ENCODE data around the gene ACAA1. TPM values are rescaled to one million over a fixed set of nuclear protein-coding genes. Genes with fewer than 3 reads are reported as not detected.

The ACAA1 gene
- total and polyA plus RNA-seq, 2 experiments from 2014 or later: 21.4 to 26.6 TPM

DNA sequence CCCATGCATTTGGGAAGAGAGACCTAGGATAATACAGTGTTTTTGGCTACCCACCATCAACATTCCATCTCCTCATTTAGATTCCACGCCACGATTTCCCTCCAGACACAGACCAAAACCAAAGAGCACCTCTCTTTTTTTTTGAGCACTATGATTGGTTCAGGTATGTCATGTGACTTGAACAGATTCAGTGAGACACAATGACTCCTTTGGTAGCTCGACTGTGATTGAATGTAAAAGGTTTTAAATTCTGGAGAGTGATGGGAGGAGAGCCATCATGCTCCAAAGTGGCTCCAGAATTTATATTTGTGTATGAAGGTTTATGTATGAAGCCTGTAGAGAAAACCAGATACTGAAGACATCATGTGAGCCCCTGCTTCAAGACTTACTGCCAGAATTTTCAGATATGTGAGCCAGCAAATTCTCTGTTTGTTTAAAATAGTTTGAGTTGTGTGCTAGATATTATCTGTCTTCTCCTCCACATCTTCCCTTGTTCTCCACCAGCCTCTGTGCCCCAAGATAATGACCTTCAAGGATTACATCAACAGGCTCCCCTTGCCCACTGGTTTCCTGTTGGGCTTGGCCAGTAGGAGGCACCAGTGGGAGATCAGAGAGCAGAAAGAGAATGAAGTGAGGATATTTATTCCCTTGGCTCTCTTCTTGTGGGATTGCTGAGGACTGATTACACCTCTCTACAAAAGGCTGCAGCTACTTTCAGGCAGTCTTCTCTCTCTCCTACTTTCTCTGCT is 14.0 kb upstream of the ACAA1 start:
- Histone ChIP-seq H3K79me2 (replicated peaks; ENCODE audit: insufficient read depth) (no peaks in the 10 kb centered on the region), H3K4me1 (ENCODE audit: insufficient read depth) (no peaks in the 10 kb centered on the region), H3F3A (replicated peaks; ENCODE audit: low read depth) (no peaks in the 10 kb centered on the region), H4K20me1 (replicated peaks; ENCODE audit: insufficient read depth) (no peaks in the 10 kb centered on the region), H2AFZ (peak overlapping the region; percentile 52; the same call in 1 of the 2 replicates), H3K27ac (ENCODE audit: low read depth) (no peak overlapping the region), H3K4me3 (no peak overlapping the region), H3K36me3 (ENCODE audit: insufficient read depth) (no peaks in the 10 kb centered on the region), H3K9me2 (ENCODE audit: insufficient read depth) (peaks cover 10% of the 10 kb centered on the region), H3K4me2 (no peak overlapping the region), H3K27me3 (ENCODE audit: insufficient read depth) (no peaks in the 10 kb centered on the region)
- Mint-ChIP-seq H3K9me3 (peaks cover 6% of the 10 kb centered on the region; the same call in 1 of the 3 replicates), H3K27me3 (ENCODE audit: insufficient read depth, low read depth, poor library complexity) (peaks cover 3% of the 10 kb centered on the region), H3K4me1 (peaks cover 4% of the 10 kb centered on the region; the same call in 1 of the 3 replicates), H3K4me3 (no peak overlapping the region), H3K36me3 (ENCODE audit: low read depth) (no peaks in the 10 kb centered on the region), H3K27ac (no peak overlapping the region)
- DNase-seq (ENCODE audit: low spot score) (peak; percentile 41), ATAC-seq (no peak; the same call in 1 of the 3 replicates)
- TF ChIP-seq, protein P1, sequence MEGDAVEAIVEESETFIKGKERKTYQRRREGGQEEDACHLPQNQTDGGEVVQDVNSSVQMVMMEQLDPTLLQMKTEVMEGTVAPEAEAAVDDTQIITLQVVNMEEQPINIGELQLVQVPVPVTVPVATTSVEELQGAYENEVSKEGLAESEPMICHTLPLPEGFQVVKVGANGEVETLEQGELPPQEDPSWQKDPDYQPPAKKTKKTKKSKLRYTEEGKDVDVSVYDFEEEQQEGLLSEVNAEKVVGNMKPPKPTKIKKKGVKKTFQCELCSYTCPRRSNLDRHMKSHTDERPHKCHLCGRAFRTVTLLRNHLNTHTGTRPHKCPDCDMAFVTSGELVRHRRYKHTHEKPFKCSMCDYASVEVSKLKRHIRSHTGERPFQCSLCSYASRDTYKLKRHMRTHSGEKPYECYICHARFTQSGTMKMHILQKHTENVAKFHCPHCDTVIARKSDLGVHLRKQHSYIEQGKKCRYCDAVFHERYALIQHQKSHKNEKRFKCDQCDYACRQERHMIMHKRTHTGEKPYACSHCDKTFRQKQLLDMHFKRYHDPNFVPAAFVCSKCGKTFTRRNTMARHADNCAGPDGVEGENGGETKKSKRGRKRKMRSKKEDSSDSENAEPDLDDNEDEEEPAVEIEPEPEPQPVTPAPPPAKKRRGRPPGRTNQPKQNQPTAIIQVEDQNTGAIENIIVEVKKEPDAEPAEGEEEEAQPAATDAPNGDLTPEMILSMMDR (conservative IDR thresholded peaks at IDR 0.05; ENCODE audit: low read depth in 2 of 2): peak; percentile 60 to 65
- no peak for TF ChIP-seq JUNB (IDR thresholded peaks at IDR 0.05; ENCODE audit: unreplicated experiment)
- TF ChIP-seq, protein P2, sequence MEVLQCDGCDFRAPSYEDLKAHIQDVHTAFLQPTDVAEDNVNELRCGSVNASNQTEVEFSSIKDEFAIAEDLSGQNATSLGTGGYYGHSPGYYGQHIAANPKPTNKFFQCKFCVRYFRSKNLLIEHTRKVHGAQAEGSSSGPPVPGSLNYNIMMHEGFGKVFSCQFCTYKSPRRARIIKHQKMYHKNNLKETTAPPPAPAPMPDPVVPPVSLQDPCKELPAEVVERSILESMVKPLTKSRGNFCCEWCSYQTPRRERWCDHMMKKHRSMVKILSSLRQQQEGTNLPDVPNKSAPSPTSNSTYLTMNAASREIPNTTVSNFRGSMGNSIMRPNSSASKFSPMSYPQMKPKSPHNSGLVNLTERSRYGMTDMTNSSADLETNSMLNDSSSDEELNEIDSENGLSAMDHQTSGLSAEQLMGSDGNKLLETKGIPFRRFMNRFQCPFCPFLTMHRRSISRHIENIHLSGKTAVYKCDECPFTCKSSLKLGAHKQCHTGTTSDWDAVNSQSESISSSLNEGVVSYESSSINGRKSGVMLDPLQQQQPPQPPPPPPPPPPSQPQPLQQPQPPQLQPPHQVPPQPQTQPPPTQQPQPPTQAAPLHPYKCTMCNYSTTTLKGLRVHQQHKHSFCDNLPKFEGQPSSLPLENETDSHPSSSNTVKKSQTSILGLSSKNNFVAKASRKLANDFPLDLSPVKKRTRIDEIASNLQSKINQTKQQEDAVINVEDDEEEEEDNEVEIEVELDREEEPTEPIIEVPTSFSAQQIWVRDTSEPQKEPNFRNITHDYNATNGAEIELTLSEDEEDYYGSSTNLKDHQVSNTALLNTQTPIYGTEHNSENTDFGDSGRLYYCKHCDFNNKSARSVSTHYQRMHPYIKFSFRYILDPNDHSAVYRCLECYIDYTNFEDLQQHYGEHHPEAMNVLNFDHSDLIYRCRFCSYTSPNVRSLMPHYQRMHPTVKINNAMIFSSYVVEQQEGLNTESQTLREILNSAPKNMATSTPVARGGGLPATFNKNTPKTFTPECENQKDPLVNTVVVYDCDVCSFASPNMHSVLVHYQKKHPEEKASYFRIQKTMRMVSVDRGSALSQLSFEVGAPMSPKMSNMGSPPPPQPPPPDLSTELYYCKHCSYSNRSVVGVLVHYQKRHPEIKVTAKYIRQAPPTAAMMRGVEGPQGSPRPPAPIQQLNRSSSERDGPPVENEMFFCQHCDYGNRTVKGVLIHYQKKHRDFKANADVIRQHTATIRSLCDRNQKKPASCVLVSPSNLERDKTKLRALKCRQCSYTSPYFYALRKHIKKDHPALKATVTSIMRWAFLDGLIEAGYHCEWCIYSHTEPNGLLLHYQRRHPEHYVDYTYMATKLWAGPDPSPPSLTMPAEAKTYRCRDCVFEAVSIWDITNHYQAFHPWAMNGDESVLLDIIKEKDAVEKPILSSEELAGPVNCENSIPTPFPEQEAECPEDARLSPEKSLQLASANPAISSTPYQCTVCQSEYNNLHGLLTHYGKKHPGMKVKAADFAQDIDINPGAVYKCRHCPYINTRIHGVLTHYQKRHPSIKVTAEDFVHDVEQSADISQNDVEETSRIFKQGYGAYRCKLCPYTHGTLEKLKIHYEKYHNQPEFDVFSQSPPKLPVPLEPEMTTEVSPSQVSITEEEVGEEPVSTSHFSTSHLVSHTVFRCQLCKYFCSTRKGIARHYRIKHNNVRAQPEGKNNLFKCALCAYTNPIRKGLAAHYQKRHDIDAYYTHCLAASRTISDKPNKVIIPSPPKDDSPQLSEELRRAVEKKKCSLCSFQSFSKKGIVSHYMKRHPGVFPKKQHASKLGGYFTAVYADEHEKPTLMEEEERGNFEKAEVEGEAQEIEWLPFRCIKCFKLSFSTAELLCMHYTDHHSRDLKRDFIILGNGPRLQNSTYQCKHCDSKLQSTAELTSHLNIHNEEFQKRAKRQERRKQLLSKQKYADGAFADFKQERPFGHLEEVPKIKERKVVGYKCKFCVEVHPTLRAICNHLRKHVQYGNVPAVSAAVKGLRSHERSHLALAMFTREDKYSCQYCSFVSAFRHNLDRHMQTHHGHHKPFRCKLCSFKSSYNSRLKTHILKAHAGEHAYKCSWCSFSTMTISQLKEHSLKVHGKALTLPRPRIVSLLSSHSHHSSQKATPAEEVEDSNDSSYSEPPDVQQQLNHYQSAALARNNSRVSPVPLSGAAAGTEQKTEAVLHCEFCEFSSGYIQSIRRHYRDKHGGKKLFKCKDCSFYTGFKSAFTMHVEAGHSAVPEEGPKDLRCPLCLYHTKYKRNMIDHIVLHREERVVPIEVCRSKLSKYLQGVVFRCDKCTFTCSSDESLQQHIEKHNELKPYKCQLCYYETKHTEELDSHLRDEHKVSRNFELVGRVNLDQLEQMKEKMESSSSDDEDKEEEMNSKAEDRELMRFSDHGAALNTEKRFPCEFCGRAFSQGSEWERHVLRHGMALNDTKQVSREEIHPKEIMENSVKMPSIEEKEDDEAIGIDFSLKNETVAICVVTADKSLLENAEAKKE (CRISPR knock-in tag; IDR thresholded peaks at IDR 0.05): no peak
- TF ChIP-seq ZNF114 (CRISPR knock-in tag; IDR thresholded peaks at IDR 0.05): no peak

Measured in GM23338 (cell line).